HS-5 (cell line): Measurements from ENCODE around the gene FAM161A.
"Not testable (repeated sequence)": the region's sequence is repeated elsewhere in the genome, so short reads cannot be mapped to it uniquely, and the experiment has no call there.

Source experiments
- DNase-seq: peaks from one replicate; pipeline ENCODE4 v3.0.0-alpha.2; 2012; ENCODE audit warnings: low read depth

The FAM161A gene

GRCh38 chr2:61834893-61835292 is 19.0 kb downstream of the FAM161A start:
- DNase-seq: no peak

- DNase-seq: no peak
These were observed 19.9 kb downstream of the FAM161A start for GRCh38 chr2:61833971-61834370.

GRCh38 chr2:61832183-61832841 is 21.5 kb downstream of the FAM161A start:
- DNase-seq: no peak

GRCh38 chr2:61822255-61822654 is 31.6 kb downstream of the FAM161A start:
- no peak for DNase-seq

GRCh38 chr2:61816480-61817355 is 37.1 kb downstream of the FAM161A start:
- no peak for DNase-seq

- DNase-seq: no peak
These were observed 39.2 kb downstream of the FAM161A start for GRCh38 chr2:61814539-61815160.

GRCh38 chr2:61813314-61813713 is 40.5 kb downstream of the FAM161A start:
- not testable (repeated sequence) for DNase-seq

GRCh38 chr2:61811821-61812220 is 42.0 kb downstream of the FAM161A start:
- no peak for DNase-seq

GRCh38 chr2:61810203-61810602 is 43.7 kb downstream of the FAM161A start:
- DNase-seq: not testable (repeated sequence)

- DNase-seq: not testable (repeated sequence)
These were observed 45.2 kb downstream of the FAM161A start for GRCh38 chr2:61808693-61809092.

- no peak for DNase-seq
These were observed 46.7 kb downstream of the FAM161A start for GRCh38 chr2:61807036-61807757.

- no peak for DNase-seq
These were observed 51.3 kb downstream of the FAM161A start for GRCh38 chr2:61802548-61802947.

- no peak for DNase-seq
These were observed 54.8 kb downstream of the FAM161A start for GRCh38 chr2:61799099-61799498.

GRCh38 chr2:61797446-61797845 is 56.4 kb downstream of the FAM161A start:
- not testable (repeated sequence) for DNase-seq

- DNase-seq: no peak
These were observed 58.5 kb downstream of the FAM161A start for GRCh38 chr2:61795408-61795807.

- no peak for DNase-seq
These were observed 60.4 kb downstream of the FAM161A start for GRCh38 chr2:61793389-61793836.

- DNase-seq: no peak
These were observed 61.4 kb downstream of the FAM161A start for GRCh38 chr2:61792355-61792890.

- DNase-seq: no peak
These were observed 63.9 kb downstream of the FAM161A start for GRCh38 chr2:61789807-61790602.

GRCh38 chr2:61787941-61788563 is 65.8 kb downstream of the FAM161A start:
- DNase-seq: no peak

GRCh38 chr2:61786876-61787275 is 67.0 kb downstream of the FAM161A start:
- no peak for DNase-seq

GRCh38 chr2:61785583-61785982 is 68.3 kb downstream of the FAM161A start:
- no peak for DNase-seq
